ENCODE data around the gene SMTNL2.
"Not testable (repeated sequence)": the region's sequence is repeated elsewhere in the genome, so short reads cannot be mapped to it uniquely, and the experiment has no call there.

The SMTNL2 gene

GRCh38 chr17:4639301-4640059 is 55.2 kb downstream of the SMTNL2 start:
- peak; percentile 6 to 15 for DNase-seq

GRCh38 chr17:4640569-4641188 is 56.4 kb downstream of the SMTNL2 start:
- not testable (repeated sequence) for DNase-seq

- no peak for DNase-seq
These were observed 57.2 kb downstream of the SMTNL2 start, which contains the start of gene ALOX15 for GRCh38 chr17:4641297-4642195. ALOX15 (minus strand) TSS chr17:4641678; CDS start chr17:4641651, 27 bp downstream.

GRCh38 chr17:4642286-4642685 is 58.0 kb downstream of the SMTNL2 start:
- no peak for DNase-seq

- no peak for DNase-seq
These were observed 59.3 kb downstream of the SMTNL2 start for GRCh38 chr17:4643676-4644075.

GRCh38 chr17:4645642-4646041 is 61.3 kb downstream of the SMTNL2 start:
- no peak for DNase-seq

- DNase-seq: no peak
These were observed 64.4 kb downstream of the SMTNL2 start for GRCh38 chr17:4648741-4649140.

- no peak for DNase-seq
These were observed 68.7 kb downstream of the SMTNL2 start for GRCh38 chr17:4652997-4653396.

- DNase-seq: not testable (repeated sequence)
These were observed 71.6 kb downstream of the SMTNL2 start for GRCh38 chr17:4655933-4656332.

- no peak for DNase-seq
These were observed 73.3 kb downstream of the SMTNL2 start for GRCh38 chr17:4657678-4658077.
